HG03045 (cell line): ENCODE measurements around the gene B3GALNT2.
"Not testable (repeated sequence)": the region's sequence is repeated elsewhere in the genome, so short reads cannot be mapped to it uniquely, and the experiment has no call there.

Source experiments
- ATAC-seq: cut with Tn5 transposase; IDR thresholded peaks from one replicate; pipeline ENCODE4 v1.9.1; 2021; ENCODE audit warnings: mild to moderate bottlenecking, moderate library complexity; ENCODE audit not compliant: unreplicated experiment

The B3GALNT2 gene

GRCh38 chr1:235504494-235505222, 406 bp upstream of the B3GALNT2 start:
- ATAC-seq, result peak; percentile 85

- peak; percentile 16 for ATAC-seq
Observed at GRCh38 chr1:235503403-235504121, 690 bp downstream of the B3GALNT2 start.

GRCh38 chr1:235502601-235503402, 1.4 kb downstream of the B3GALNT2 start:
- no peak for ATAC-seq

GRCh38 chr1:235500971-235501540, 3.2 kb downstream of the B3GALNT2 start:
- ATAC-seq, result no peak

DNA sequence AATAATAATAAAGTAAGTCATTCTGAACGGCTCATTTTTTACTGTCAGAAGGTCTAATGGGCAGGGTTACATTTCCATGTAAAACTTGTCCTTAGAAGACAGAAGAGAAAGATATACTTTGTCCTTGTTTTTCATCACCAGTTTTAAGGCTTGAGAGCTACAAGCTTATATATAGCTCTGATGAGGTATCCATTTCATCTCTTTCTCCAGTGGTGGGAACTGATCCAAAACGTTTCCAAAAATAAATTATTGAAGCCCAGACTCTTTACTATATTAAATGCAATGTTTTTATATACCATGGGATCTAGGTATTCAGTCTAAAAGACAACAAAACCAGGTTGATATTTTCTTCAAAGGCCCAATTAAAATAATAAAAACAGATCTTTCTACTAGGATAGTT, 8.7 kb downstream of the B3GALNT2 start:
- no peak for ATAC-seq

GRCh38 chr1:235495030-235495429, 9.2 kb downstream of the B3GALNT2 start:
- ATAC-seq, result no peak

GRCh38 chr1:235494531-235494930, 9.7 kb downstream of the B3GALNT2 start:
- no peak for ATAC-seq

- no peak for ATAC-seq
Observed at GRCh38 chr1:235491644-235492043, 12.6 kb downstream of the B3GALNT2 start.

DNA sequence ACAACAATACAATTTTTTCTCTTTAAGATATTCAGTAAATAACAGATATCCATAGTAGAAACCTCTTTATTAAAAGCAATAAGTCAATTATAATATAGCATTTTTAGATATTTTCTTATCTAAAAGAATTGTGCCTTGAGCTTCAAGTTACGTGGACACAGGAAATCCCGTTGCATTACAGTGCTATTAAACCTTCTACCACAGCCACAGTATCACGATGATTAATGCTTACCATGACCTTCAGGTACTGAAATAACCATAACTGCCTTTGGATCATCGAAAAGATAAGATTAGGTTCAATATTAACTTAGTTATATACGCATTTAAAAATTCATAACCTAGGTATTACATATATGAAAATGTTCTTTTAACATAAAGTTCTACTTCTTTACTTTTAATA, 17.9 kb downstream of the B3GALNT2 start:
- no peak for ATAC-seq

GRCh38 chr1:235485558-235485957, 18.7 kb downstream of the B3GALNT2 start:
- no peak for ATAC-seq

- no peak for ATAC-seq
Observed at GRCh38 chr1:235483090-235483489, 21.2 kb downstream of the B3GALNT2 start.

DNA sequence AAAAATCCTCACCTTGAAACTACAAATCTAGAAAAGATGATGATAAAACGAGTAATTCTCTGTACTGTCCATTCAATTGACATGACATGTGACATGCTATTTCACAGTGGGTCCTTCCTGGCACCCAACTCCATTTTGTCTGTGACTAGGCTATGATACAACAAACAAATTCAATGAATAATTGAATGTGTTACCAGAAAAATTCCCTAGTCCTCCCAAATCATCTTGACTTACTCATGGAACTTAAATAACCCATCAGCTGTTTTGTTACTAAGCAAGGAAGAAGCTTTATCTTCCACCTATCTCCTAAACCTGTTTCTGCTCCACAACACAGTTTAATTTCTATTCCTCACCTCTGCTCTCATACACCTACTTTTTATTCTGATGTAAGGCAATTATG, 30.4 kb downstream of the B3GALNT2 start:
- ATAC-seq, result no peak

DNA sequence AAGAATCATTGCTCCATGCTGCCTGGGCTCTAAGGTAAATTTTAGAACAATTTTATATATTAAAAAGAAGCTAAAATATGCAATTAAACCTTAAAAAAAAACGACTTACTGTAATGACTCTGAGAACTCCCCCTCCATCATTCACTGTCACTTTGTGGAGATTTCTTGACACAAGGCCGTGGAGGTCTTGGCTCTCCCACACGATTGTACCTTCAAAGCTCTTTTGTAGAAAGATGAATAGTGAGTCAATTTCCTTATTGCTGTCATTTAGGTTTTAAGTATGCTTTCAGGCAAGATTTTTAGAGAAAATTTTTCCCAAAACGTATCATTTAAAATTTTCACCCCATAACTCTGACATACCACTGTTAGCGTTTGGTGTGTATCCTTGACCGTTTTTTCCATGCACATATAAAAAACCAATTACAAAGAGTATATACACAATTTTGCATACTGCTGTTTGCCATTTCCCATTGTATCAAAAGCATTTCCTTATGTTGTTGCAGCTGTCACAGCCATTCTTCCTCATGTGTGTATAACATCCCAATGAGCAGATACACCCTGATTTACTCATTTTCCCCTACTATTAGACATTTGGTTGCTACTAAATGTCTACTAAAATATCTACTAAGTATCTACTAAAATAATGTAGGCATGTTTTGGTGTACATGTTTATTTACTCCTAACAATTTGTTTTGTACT, 33.4 kb downstream of the B3GALNT2 start:
- ATAC-seq, result no peak

- ATAC-seq, result not testable (repeated sequence)
Observed at GRCh38 chr1:235469897-235470296, 34.4 kb downstream of the B3GALNT2 start.

GRCh38 chr1:235468970-235469369, 35.3 kb downstream of the B3GALNT2 start:
- no peak for ATAC-seq

DNA sequence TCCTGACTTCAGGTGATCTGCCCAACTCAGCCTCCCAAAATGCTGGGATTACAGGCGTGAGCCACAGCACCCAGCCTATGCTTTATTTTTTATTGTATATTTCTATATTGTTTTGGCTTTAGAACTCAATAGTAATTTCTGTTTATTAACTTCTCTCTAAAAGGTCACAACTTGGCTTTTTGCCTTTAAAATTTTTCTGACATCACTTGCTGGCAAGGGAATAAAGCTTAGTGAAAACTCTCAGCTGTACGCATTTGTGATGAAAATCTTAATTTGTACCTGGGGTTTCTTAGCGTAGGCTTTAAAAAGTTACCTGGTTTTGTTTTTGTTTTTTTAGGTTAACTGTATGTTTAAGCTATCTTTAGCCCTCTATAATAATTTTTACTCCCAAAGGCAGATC, 36.2 kb downstream of the B3GALNT2 start:
- no peak for ATAC-seq

DNA sequence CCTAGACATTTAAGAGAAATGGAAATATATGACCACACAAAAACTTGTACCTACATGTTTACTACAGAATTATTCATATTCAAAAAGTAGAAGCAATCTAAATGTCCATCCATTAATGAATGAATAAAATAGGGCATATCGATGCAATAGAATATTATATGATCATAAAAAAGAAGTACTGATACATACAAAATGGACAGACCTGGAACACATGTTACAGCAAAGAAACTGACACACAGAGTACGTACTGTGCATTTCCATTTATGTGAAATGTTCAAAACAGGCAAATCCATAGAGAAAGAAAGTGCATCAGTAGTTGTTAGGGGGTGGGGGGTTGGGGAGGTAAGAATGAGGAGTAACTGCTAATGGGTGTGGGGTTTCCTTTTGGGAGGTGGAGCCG, 39.2 kb downstream of the B3GALNT2 start:
- ATAC-seq, result no peak

- ATAC-seq, result not testable (repeated sequence)
Observed at GRCh38 chr1:235462832-235463231, 41.4 kb downstream of the B3GALNT2 start.

GRCh38 chr1:235461954-235462353, 42.3 kb downstream of the B3GALNT2 start:
- ATAC-seq, result no peak

DNA sequence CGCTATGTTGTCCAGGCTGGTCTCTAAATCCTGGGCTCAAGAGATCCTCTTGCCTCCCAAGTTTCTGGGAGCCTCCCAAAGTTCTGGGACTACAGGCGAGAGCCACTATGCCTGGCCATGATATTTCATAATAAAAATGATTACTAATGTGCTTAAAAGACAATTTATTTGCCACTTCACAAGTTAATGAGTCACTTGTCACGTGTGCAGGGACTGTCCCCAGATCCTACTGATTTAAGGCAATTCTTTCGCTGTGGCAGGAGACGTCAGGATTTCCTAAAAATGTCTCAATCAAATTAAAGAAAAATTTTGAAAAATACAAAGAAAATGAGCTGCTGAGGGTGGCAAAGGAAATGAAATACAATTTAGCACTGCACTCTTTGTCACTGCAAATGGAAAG, 43.5 kb downstream of the B3GALNT2 start:
- no peak for ATAC-seq

DNA sequence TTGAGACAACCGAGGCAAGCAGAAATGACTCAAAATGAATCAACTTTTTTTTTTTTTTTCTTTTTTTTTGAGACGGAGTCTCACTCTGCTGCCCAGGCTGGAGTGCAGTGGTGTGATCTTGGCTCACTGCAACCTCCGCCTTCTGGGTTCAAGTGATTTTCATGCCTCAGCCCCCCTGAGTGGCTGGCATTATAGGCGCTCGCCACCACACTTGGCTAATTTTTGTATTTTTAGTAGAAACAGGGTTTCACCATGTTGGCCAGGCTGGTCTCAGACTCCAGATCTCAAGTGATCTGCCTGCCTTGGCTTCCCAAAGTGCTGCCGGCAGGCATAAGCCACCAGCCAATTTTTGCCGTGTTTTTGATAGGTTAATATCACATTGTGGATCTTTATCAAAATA, 46.4 kb downstream of the B3GALNT2 start:
- ATAC-seq, result not testable (repeated sequence)
